ENCODE results near the gene GDF9.
A peak's percentile ranks its signal among the peaks of the same experiment; 100 is the strongest.
"Not testable (repeated sequence)": the region's sequence is repeated elsewhere in the genome, so short reads cannot be mapped to it uniquely, and the experiment has no call there.

The GDF9 gene

DNA sequence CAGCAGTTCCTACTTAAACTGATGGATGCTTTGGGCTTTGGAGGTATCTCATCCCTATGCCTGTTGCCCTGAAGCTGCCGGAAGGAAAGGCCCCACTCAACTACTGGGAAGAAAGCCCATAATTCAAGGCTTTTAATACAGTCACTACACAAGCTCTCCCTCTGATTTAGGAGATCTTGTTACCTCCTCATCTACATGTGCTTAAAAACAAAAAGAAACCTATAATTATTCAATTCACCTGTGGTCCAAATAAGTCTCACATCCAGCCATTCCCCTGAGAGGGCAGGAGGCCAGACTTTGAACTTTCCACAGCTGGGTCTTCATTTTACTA is 6.5 kb upstream of the GDF9 start:
- DNase-seq, result no peak

DNA sequence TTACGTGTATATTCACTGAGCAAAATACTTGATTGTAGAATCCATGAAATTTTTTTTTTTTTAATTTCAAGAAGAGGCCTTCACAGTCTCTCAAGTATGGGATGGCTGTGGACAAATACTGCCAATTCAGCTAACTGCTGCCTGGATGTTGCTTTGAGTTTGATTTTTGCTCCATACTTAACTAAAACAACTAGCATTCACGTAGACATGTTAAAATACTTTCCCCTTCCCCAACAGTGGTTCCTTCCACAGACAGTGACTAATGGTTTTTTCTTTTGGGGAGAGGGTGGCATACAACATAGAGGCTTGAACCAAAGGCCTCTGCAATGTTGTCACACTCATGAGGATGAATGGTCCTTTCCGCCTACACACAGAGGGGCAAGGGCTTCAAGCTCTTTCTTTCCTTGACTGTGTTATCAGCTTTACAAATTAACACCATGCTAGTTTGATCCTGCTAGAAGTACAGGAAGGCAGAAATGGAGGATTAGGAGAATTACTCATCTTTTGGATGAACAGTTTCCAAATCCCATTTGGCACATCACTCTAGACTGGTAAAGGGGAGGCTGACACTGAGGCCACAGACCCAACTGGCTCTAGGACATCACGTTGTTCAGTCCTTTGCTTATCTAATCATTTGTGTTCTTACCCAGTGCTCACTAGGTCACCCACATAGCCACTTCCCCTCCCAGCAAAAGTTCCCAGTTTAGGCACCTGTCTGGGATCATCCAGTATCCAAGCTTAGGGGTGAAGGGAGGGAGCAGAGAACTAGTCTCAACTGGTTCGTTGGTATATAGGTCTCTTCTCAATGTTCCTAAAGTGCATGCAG is 5.4 kb upstream of the GDF9 start:
- no peak for DNase-seq

DNA sequence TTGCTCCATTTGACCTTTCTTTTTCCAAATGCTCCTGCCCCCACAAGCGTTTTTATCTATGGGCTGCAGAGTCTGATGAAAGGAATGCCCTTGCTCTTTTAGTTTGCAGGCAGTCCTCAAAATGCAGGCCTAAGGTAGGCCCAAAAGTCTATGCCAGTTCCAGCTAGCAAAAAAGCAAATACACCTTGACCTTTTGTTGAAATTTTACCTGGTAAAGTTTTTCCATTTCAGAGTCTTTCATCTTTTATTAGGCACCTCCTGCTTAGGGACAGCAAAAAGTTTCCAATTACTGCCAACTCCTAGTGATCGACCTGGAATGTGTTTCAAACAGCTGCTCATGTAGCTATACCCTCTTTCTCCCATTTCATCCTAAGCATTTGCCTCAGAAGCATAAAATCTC is 4.5 kb upstream of the GDF9 start:
- DNase-seq, result no peak

DNA sequence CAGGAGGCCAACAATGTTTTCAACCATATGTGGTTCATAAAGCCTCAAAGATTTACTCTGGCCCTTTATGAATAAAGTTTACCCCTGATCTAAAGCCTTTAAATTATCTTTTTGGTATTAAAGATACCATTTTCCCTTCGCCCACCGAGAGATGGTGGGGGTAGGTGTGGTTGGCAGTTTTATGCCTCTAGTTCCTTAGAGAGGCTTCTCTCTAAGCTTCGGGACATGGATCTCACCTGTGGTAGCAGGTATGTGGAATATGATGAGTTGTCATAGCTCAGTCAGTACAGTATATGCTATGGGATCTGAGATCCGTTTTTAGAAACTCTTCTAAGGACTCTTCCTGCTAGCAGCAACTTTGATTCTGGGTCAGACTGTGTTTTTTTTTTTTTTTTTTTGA is 2.5 kb upstream of the GDF9 start:
- DNase-seq, result no peak

DNA sequence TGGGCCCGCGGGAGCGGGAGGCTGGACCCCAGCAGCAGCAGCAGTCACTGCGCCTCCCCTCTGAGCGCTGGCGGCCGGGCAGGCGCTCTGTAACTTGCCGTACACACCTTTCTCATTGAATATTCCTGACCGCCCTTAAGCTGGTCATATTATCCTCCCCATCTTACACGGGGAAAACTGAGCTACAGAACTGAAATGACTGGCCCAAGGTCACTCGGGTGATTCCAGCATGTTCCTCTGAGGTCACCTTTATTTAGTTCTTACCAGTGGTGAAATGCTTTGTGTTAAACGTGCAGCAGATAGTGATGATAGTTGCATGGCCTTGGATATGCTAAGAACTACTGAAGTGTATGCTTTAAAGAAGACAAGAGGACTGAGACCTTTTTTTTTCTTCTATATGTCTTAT is 780 bp upstream of the GDF9 start:
- no peak for DNase-seq

DNA sequence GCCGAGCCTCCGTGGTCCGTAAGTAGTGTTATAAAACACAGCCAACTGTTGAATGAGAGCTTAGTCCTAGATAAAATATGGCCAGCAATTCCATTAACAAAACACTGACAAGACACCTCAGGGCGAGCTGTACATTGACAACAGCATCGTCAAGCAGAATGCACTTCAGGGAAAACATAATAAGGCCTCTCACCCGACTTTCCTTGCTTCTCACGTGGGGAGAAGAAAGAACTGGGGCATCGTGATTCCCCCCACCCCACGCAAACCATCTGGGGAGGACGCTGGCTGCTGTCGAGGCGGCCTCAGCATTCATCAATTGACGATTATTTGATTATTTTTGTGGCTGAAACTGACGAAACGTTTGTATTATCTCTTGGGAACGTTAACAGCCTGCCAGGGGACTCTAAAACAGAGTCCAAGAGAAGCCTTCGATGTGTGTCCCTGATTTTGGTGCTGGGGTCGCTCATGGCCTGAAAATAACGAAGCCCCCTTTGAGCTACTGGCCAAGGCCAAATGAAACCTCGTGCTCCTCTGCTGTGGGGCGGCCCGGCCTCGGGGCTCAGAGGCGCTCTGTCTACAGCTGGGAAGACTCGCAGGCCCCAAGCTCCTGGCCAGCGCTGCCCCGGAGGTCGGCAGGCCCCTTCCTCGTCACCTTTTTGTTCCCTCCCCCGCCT is 464 bp downstream of the GDF9 start:
- DNase-seq, result no peak

DNA sequence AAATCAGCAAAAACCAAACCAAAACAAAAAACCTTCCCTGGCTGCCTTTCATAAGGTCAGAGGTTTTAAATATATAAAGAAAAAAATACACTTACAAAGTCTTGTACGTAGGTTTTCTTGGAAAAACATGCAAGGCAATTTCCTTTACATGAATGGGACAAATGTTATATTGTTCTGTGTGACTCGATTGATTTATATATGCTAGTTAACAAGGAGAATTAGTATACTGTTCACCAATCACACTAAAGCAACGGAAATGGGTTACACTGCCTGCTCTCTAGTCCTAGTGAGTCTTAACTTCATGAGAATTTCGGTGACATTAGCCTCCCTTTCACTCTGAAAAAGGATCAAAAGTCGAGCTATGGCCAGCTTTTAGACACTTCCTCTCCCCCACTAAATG is 5.5 kb downstream of the GDF9 start:
- no peak for DNase-seq

DNA sequence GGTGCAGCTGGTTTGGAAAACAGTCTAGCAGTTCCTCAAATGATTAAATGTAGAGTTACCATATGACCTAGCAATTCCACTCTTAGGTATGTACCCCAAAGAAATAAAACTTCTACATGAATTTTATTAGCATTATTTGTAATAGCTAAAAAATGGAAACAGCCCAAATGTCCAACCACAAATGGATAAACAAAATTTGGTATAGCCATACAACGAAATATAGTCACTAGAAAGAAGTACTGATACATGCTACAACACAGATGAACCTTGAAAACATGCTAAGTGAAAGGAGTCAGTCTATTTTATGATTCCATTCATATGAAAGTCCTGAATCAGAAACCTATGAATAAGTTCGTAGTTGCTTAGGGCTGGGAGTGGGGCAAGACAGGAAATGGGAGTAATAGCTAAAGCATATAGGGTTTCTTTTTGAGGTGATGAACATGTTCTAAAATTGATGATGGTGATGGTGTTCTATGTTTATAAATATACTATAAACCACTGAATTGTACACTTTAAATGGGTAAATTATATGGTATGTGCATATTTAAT is 6.3 kb downstream of the GDF9 start:
- DNase-seq, result no peak

DNA sequence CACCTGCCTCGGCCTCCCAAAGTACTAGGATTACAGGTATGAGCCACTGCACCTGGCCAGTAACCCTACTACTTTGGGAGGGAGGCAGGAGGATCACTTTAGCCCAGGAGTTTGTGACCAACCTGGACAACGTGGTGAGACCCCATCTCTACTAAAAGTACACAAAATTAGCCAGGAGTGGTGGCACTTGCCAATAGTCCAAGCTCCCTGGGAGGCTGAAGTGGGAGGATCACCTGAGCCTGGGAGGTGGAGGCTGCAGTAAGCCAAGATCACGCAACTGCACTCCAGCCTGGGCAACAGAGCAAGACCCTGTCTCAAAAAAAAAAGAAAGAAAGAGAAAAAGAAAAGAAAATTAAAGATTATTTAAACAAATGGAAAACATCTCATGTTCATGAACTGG is 10.3 kb downstream of the GDF9 start:
- no peak for DNase-seq

DNA sequence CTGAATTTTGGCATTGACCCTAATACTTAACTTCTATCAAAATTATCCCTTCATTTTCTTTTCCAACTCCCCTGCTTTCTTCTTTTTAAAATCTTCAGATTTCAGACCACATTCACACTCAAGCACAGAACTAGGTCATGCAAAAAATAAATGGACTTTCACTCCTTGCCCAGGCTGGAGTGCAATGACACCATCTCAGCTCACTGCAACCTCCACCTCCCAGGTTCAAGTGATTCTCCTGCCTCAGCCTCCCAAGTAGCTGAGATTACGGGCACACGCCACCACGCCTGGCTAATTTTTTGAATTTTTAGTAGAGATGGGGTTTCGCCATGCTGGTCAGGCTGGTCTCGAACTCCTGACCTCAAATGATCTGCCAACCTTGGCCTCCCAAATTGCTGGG is 11.3 kb downstream of the GDF9 start:
- DNase-seq, result not testable (repeated sequence)

DNA sequence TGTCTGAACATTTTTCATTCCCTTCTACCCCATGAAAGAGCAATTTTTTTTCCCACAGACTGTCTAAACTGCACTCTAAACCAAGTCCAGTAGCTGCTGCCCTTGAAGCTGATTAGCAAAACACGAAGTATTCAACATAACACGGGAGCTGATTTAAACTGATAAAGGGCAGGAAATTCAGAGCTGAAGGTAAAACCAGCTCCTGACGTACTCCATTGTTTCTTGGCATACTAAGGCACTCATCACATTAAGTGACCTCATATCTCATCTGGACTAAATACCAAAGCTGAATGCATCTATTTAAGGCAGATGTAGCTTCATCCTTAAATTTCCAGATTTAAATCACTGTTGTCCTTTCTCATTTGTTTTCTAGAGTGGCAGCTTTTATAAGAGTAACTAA is 12.0 kb downstream of the GDF9 start:
- no peak for DNase-seq

DNA sequence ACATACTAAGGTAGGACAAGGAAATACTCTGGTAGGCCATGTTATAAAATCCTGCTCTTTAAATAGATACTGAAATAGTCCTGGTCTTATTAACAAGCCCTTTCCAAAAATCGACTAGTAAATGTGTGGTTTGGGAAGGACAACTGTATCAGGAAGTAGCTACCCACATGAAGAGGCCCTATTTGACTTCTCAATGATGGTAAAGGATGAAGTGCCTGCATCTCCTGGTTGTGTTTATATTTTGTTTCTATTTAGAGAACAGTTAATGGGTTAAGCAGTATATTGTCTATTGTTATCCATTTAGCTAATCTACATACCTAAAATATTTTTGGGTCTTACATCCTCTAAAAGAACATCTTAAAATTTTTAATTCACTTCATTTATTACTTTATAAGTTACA is 12.5 kb downstream of the GDF9 start:
- no peak for DNase-seq

DNA sequence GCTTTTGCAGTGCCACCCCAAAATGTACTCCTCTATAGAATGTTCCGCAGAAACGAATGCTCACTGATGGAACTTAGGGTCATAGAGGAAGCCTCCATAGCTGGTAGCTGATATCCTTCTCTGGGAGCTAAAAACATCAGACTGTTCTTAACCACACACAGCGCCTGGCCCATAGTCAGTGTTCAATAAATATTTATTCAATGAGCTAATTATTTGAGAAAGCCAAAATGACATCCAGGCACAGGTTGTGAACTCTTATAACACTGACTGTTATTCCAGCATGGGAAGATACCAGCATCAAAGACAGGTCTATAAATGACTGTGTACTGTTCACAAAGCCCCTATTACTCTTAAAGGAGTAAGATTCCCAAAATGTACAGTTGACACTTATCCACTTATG is 12.9 kb downstream of the GDF9 start:
- DNase-seq, result no peak

DNA sequence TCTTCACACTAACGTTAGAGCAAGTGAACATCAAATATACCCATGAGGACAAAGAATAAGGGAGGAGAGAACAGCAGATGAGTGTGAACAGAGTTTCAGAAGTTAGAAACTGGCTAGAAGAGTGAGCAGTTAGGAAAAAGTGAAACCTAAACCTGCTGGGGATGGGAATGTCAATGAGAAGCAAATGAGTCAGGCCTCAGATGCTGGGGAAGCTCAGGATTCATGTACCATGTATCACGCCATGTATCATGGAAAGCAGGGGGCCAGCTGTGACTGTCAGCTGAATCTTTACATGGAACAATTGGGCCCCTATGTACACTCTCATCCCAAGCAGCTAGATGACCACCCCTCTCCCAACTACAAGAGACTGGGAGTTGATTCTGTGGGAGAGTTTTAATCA is 16.2 kb downstream of the GDF9 start:
- DNase-seq, result no peak

DNA sequence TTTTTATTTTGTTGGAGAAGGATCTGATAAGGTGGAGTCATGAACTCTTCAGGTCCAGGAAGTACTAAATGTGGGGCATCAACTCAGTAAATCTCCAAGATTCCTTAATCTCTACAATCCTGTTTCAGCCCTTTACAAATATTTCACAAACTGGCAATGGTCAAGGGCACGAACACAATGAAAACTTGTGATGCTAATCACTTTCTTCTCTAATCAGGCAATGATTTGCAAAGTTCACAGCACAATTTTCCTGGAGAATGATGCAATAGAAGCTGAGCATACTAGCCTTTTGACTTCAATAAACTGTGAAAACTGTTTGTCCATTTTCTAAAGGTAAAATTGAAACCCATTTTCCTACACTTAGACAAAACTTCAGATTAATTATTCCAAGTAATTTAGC is 16.9 kb downstream of the GDF9 start:
- no peak for DNase-seq

DNA sequence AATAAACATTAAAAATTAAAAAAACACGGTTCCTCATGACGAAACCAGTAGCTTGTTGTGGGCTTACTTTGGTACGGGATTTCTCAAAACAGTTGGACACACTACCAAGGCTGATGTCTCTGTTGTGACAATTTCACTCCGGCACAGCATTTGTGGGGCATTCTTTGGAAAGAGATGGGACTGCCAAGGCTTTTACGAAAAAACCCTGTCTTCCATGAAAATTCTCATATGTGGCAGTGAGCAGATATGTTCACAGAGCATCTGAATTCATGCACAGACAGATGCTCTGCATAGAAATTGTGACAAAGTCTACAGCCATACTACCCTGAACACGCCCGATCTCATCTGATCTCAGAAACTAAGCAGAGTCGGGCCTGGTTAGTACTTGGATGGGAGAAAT is 18.0 kb downstream of the GDF9 start:
- DNase-seq, result no peak

DNA sequence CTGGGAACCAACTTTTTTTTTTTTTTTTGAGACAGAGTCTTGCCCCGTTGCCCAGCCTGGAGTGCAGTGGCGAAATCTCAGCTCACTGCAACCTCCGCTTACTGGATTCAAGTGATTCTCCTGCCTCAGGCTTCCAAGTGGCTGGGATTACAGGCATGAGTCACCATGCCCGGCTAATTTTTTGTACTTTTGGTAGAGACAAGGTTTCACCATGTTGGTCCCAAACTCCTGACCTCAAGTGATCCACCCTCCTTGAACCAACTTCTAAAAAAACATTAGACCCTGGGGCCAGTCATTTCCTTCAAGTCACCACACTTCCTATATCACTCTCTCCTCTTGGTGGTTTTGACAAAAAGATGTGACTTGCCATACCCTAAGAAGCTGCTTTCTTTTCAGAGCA is 25.0 kb downstream of the GDF9 start:
- DNase-seq, result no peak

DNA sequence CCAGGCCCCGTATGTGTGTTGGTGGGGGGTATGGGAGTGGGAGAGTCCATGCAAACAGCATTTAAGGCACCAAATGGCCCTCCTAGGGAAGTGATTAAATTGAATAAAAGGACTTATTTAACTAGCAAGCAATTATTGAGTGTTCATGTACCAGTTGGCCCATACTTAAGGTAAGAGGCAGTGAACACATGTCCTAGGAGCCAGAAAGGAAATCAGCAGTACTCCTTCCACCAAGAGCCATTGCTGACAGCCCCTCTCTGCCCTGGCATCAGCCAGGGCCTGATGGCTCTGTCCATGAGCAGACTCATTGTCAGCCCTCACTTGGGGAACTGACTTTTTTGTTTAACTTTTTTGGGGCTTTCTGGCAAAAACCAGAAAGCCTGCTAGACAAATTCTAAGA is 25.4 kb downstream of the GDF9 start:
- peak in 1 of 2 experiments; percentile 14 for DNase-seq

DNA sequence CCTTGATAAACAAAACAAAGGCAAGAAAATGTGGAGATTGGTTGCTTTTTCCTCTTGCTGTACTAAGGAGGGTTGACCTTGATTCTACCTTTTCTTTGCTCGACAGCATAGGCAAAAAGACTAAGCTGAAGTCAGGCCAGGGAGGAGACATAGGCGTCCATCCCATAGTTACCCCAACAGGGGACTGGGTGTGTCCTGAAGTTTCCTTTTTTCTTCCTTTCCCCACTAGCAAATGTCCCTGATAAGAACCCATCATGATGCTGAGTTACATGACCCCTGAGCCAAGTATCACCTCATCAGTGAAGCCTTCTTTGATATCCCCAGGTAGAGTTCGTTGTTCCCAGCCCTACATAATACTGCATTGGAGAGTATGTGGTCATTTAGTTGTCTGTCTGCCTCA is 26.0 kb downstream of the GDF9 start:
- DNase-seq, result no peak

DNA sequence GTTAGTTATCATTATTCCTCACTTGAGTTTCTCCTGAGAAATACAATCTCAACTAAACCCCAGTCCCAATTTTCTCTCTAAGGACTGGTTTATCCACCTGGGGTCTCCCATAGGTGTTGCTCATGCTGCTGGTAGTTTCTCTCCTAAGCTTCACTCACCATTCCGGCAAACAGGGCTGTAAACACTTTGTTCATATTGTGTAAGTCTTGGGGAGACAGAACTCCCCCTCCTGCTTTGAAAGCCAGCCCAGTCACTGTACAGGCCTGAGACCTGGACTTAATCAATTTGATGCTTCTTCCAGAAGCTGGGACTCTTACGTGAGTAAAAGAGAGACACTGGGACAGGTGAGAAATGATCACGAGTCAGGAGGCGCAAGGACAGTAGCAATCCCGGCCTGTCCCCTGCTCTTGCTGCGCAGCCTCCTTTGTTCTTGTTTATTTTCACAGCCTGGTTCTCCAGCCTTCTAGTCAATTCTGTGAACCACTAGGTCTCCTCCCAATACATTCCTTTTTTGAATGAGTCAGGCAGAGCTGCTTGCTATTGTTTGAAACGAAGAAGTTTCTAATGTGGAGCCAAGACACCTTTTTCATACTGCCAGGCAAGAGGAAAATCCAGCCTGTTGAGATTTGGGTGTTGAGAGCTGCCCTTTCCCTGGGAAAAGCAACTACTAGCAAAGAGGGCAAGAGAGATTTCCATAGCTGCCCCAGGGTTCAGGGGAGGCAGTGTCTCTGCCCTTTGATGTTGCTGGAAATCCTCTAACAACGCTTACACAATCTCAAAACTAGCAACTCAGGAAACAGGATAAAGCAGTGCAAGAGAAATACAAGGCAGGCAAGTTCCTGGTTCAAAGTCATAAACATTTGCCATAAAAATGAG is 26.6 kb downstream of the GDF9 start:
- no peak for DNase-seq

DNA sequence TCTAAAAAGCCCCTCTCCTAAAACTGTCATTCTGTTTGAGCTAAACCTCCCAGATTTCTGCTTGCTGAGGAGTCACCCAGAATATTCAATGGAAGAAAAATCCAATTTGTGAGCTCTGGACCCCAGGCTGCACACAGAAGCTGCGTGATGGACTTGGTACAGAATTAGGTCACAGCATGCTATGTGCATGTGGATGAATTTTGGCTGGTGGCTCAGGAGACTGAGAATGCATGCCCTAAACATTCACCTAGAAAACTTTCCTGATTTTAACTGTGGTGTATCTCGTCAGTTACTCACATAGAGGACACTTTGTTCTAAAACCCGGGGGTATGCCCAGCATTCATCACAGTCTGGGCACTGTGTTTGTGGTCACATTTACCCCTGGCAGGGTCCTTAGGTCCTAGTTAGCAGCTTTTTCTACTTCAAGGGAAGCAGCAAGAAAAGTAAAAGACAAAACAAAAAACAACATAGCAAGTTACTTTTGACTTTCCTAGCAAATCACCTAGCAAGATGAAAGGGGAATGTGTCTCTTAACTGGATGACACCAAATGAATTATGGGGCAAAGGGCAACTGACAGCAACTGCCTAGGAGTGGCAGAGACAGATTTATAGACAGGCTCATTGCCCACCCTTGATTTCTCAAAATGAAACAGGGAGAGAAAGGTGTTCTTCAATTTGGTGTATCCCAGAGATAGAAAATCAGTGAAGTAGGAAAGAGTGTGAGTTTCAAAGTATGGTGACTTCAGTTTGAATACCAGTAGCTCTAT is 27.6 kb downstream of the GDF9 start:
- DNase-seq, result no peak

DNA sequence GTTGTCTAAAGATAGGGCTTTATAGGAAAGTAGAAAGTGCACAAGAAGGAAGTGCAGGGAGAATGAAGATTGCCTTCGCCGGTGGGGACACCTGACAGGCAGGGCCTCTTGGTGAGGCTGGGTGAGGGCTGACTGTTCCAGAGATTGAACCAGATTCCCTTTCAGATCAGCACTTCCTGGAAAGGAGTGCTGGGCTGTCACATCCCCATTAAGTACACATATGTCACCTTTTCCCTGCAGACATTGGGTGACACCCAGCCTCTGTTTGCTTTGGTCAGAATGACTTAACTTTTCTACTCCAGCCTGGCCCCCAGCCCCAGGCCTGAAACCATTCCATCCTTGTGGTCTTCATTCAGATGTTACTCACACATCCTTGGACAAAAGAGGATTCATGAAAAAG is 28.4 kb downstream of the GDF9 start:
- DNase-seq, result no peak

DNA sequence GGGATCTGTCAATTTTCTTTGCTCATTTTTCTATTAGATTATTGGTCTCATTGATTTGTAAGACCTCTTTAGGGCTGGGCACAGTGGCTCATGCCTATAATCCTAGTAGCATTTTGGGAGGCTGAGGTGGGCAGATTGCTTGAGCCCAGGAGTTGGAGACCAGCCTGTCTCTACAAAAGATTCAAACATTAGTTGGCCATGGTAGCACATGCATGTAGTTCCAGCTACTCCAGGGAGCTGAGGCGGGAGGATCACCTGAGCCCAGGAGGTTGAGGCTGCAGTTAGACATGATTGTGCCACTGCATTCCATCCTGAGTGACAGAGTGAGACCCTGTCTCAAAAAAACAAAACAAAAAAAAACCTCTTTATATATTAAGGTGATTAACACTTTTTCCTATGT is 29.4 kb downstream of the GDF9 start:
- no peak for DNase-seq
